ENCODE results near the gene PRR15L. TPM values are rescaled to one million over a fixed set of nuclear protein-coding genes. Genes with fewer than 3 reads are reported as not detected.

PRR15L gene
- total and polyA plus RNA-seq, 2 of the 4 experiments (the other 2 are of a cell fraction): not detected

DNA sequence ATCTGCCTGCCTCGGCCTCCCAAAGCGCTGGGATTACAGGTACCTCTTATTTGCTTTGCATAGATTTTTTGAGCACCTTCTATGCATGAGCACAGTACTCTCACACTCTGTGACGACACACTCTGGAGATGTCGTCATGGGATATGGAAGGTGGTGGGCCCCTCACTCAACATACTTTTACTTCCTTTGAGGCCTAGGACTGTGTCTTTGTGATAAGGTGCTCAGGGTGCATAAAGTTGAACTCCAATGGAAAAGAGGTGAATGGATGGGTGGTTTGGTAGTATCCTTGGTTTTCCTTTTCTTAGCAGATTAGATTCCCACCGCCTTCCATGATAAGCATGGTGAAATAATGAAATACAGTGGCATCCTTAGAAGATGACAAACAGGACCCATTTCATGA is 7.2 kb upstream of the PRR15L start:
- intact Hi-C loops (cut with micrococcal nuclease) (no loop called here), in situ Hi-C loops (cut with MboI; ENCODE audit: low sequenced_read_pairs) (no loop called here), dilution Hi-C loops (cut with HindIII; ENCODE audit: low sequenced_read_pairs, unreplicated experiment) (no loop called here)
- no peak overlapping the region for H3K14ac ChIP-seq (replicated peaks; ENCODE audit: low read depth, low read length)
- BruUV-seq (replicated peaks): no TSS peak
- H3K27ac ChIP-seq (ENCODE audit: insufficient read depth, low read length): no peak overlapping the region
- H2AFZ ChIP-seq (replicated peaks; ENCODE audit: low read length, poor library complexity): no peak overlapping the region
- ChIA-PET POLR2A (ENCODE audit: unreplicated experiment) (no interaction called here), CTCF (interaction anchor here (0.9 kb wide), 1 partner anchor 14 kb away, joined by 3 read pairs; no protein-coding TSS in a partner anchor)
- H3K9ac ChIP-seq (ENCODE audit: low read depth, low read length): no peak overlapping the region
- no peak overlapping the region for H3K4me3 ChIP-seq (ENCODE audit: insufficient read depth, low read depth, low read length)
- 0 out of 4 replicates have a peak, but pooled peaks cover 0 to 2% of the 10 kb centered on the region in 2 experiments for H3K79me1 ChIP-seq (ENCODE audit: low read depth in 1 of 2, low read length in 2 of 2)
- peaks cover 6% of the 10 kb centered on the region for H3K9me1 ChIP-seq (ENCODE audit: insufficient read depth, low read length)
- peaks cover 11% of the 10 kb centered on the region for H3K4me1 ChIP-seq (ENCODE audit: control insufficient read depth, insufficient read depth, low read length)
- no peak overlapping the region for H2BK20ac ChIP-seq (ENCODE audit: low read depth, low read length)
- H4K5ac ChIP-seq (ENCODE audit: low read depth, low read length): no peak overlapping the region
- no peak overlapping the region for H4K8ac ChIP-seq (ENCODE audit: low read depth in 2 of 2, low read length in 2 of 2)
- H2AK5ac ChIP-seq (ENCODE audit: low read depth, low read length): no peak overlapping the region
- TF ChIP-seq POLR2A (IDR thresholded peaks at IDR 0.05; ENCODE audit: low read depth, low read length) (no peak), BHLHE40 (IDR thresholded peaks at IDR 0.05; ENCODE audit: low read depth, low read length) (no peak), RAD21 (IDR thresholded peaks at IDR 0.05; ENCODE audit: low read length) (no peak), MAFK (IDR thresholded peaks at IDR 0.05; ENCODE audit: low read depth, low read length) (no peak), RFX5 (IDR thresholded peaks at IDR 0.05; ENCODE audit: low read depth, low read length) (no peak), CTCF (conservative IDR thresholded peaks at IDR 0.05; ENCODE audit: low read depth, low read length) (no peak), NFE2L2 (IDR thresholded peaks at IDR 0.05; ENCODE audit: low read depth, low read length) (no peak), CEBPB (IDR thresholded peaks at IDR 0.05; ENCODE audit: low read depth, low read length) (no peak), CHD1 (IDR thresholded peaks at IDR 0.05; ENCODE audit: low read depth, low read length) (no peak), FOS (IDR thresholded peaks at IDR 0.05; ENCODE audit: low read depth, low read length) (no peak), MAZ (IDR thresholded peaks at IDR 0.05; ENCODE audit: borderline replicate concordance, low read depth, low read length) (no peak), SMC3 (IDR thresholded peaks at IDR 0.05; ENCODE audit: low read depth, low read length) (no peak), RCOR1 (IDR thresholded peaks at IDR 0.05; ENCODE audit: insufficient replicate concordance, low read length) (no peak), MXI1 (IDR thresholded peaks at IDR 0.05; ENCODE audit: borderline replicate concordance, low read depth, low read length) (no peak), USF2 (IDR thresholded peaks at IDR 0.05; ENCODE audit: low read depth, low read length) (no peak)
- TF ChIP-seq, protein P1, sequence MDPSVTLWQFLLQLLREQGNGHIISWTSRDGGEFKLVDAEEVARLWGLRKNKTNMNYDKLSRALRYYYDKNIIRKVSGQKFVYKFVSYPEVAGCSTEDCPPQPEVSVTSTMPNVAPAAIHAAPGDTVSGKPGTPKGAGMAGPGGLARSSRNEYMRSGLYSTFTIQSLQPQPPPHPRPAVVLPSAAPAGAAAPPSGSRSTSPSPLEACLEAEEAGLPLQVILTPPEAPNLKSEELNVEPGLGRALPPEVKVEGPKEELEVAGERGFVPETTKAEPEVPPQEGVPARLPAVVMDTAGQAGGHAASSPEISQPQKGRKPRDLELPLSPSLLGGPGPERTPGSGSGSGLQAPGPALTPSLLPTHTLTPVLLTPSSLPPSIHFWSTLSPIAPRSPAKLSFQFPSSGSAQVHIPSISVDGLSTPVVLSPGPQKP (IDR thresholded peaks at IDR 0.05; ENCODE audit: borderline replicate concordance, low read depth, low read length): no peak
- H4K91ac ChIP-seq (ENCODE audit: insufficient read depth, low read depth, low read length): no peak overlapping the region
- WGBS, 2 experiments (ENCODE audit: extremely low coverage in 2 of 2, insufficient read length in 1 of 2): no CpG with 5 or more reads among the region's 5 CpGs
- H3K27me3 ChIP-seq (ENCODE audit: control insufficient read depth, insufficient read depth, low read length): peaks cover 2% of the 10 kb centered on the region
- H2AK9ac ChIP-seq (replicated peaks; ENCODE audit: low read depth, low read length, poor library complexity): no peak overlapping the region
- no peak overlapping the region for H3K56ac ChIP-seq (ENCODE audit: extremely low read depth, insufficient read depth, low read length)
- ATAC-seq (ENCODE audit: low read depth): no peak
- no peak overlapping the region for H3K23ac ChIP-seq (ENCODE audit: low read depth, low read length)
- no peaks in the 10 kb centered on the region for H4K20me1 ChIP-seq (ENCODE audit: insufficient read depth, low read length)
- H3K4me2 ChIP-seq (ENCODE audit: low read depth, low read length): no peak overlapping the region
- H3K36me3 ChIP-seq (ENCODE audit: control insufficient read depth, insufficient read depth, low read length): no peaks in the 10 kb centered on the region
- no peak for DNase-seq
- no peak overlapping the region for H3K18ac ChIP-seq (ENCODE audit: low read depth, low read length)
- H3K9me3 ChIP-seq (ENCODE audit: control insufficient read depth, insufficient read depth, low read length): no peaks in the 10 kb centered on the region; the same call in 1 of the 2 replicates
- H2BK5ac ChIP-seq (ENCODE audit: low read depth, low read length, poor library complexity, severe bottlenecking): no peak overlapping the region
- H2BK15ac ChIP-seq (ENCODE audit: low read depth, low read length): no peak overlapping the region
- no peak overlapping the region for H3K4ac ChIP-seq (ENCODE audit: low read depth, low read length)
- no peak overlapping the region for H2BK120ac ChIP-seq (ENCODE audit: low read depth, low read length)
